Adrenal gland (tissue), 19 donors: Measurements from ENCODE around the gene LRRC25. TPM values are rescaled to one million over a fixed set of nuclear protein-coding genes. Genes with fewer than 3 reads are reported as not detected.

Experiments used
- DNase-seq, 7 donors: peaks; one replicate each; pipeline ENCODE4 v3.0.0-alpha.2; 2019 to 2020
- H3K27ac ChIP-seq, 5 donors: fragments of 200-600 bp; sonication (generic) in 4 of 5; 1 replicate in 3 of 5; 2 replicates in 2 of 5; pipeline versions ENCODE4 v1.5.1 to v1.8.0; 2016 to 2020; ENCODE audit warnings: mild to moderate bottlenecking in 1 of 5
- H3K27me3 ChIP-seq: fragments of 200-600 bp; 2 replicates; pipeline ENCODE4 v1.8.0; 2021
- H3K36me3 ChIP-seq, 2 donors: fragments of 200-600 bp; replicated peaks in 1 of 2; 1 replicate in 1 of 2; 2 replicates in 1 of 2; pipeline versions ENCODE4 v1.5.1 to v1.8.0; 2018 to 2022
- H3K4me1 ChIP-seq, 2 donors: fragments of 200-600 bp; replicated peaks in 1 of 2; 1 replicate in 1 of 2; 2 replicates in 1 of 2; pipeline versions ENCODE4 v1.5.1 to v1.8.0; 2018 to 2021
- H3K4me3 ChIP-seq, 4 donors: fragments of 200-600 bp; sonication (generic) in 3 of 4; one replicate each; pipeline ENCODE4 v1.5.1; 2016 to 2018
- H3K9me3 ChIP-seq, 3 donors: fragments of 200-600 bp; sonication (generic) in 1 of 3; replicated peaks in 1 of 3; 1 replicate in 2 of 3; 2 replicates in 1 of 3; pipeline versions ENCODE4 v1.5.1 to v1.8.0; 2016 to 2021
- CTCF ChIP-seq, 6 experiments: fragments of 450-650 bp in 4 of 6; fragments of 200-600 bp in 2 of 6; sonication (generic) in 1 of 6; IDR thresholded peaks; 1 replicate in 5 of 6; 2 replicates in 1 of 6; pipeline versions ENCODE4 v1.5.1 to v1.8.0; 2016 to 2021; ENCODE audit warnings: antibody characterized with exemption in 6 of 6, mild to moderate bottlenecking in 2 of 6, moderate library complexity in 1 of 6
- POLR2A ChIP-seq, 2 donors: fragments of 450-650 bp; IDR thresholded peaks; one replicate each; pipeline ENCODE4 v1.6.1; 2017; ENCODE audit warnings: antibody characterized with exemption in 2 of 2, mild to moderate bottlenecking in 2 of 2, moderate library complexity in 1 of 2
- WGBS, 4 donors: extraction: QIAGEN DNeasy Blood & Tissue Kit in 2 of 4; methylation state at CpG; one replicate each; pipeline versions ENCODE4 v1.1.5 to v1.1.7; 2013 to 2017; 5-methylcytosine and 5-hydroxymethylcytosine counted together
- intact Hi-C, 2 donors: fragments of 100-400 bp; cut with DNase I; formaldehyde crosslinking; loops; one replicate each; pipeline versions ENCODE4 v1.14.1 to v1.15.0; 2022 to 2023
- long read RNA-seq, 10 donors: library from polyadenylated mRNA in 3 of 10; unstranded in 2 of 10; stranded (forward) in 1 of 10; transcript quantifications; one replicate each; pipeline ENCODE4 v2.0.0 and lab custom pipeline, GENCODE V29; 2021 to 2026
- polyA plus RNA-seq, 3 donors: library from polyadenylated mRNA; stranded (reverse); fragments of 200-250 nt in 2 of 3; fragments of 350-450 nt in 1 of 3; fragmentation: Illumina TruSeq in 1 of 3; extraction: RNeasy Lipid Tissue Mini Kit (QIAGEN cat#74804) in 1 of 3; gene quantifications; one replicate each; pipeline ENCODE4 v1.2.3, GENCODE V29; 2013 to 2014
- total RNA-seq, 9 donors: library from RNA; depleted of rRNA in 4 of 9; stranded (reverse); fragments of >200 nt in 4 of 9; fragments of 120-200 nt in 1 of 9; fragmentation: NEBNext Ultra II Directional in 1 of 9; extraction: Animal tissue kit (Norgen Biotek cat#: 25700) in 1 of 9; gene quantifications; one replicate each; pipeline versions ENCODE4 v1.1.0 to v1.2.4, GENCODE V29; 2013 to 2023
- donor health status: healthy with polysubstance abuse.
- donor health status: Bipolar disorder and iron deficiency.
- donor health status: DM: yes; HTN: yes; CAD: no.
- donor health status: DM: no; HTN: no; CAD: no.
- donor health status: DM: no; HTN: no; CAD: no.
- donor health status: DM: yes; HTN: yes; CAD: no.

Gene LRRC25
- total RNA-seq (10 to 100 TPM in 7 of 9 donors, 1 to 10 TPM in 2; 1.5 to 38.2 (median 21.6) TPM), polyA plus RNA-seq (10 to 100 TPM in 1 of 3 donors, 1 to 10 TPM in 2; 5.1 to 18.4 (median 8.5) TPM)
- long read RNA-seq, donor 1, partial matches to known transcripts: 0 of 1 reads
- long read RNA-seq, donor 1, other reads (novel, unspliced or antisense): 0 of 1 reads
- long read RNA-seq, donor 2, transcript LRRC25-201 (2 exons, 2,415 nt): major isoform, 5 of 6 reads
- long read RNA-seq, donor 2, partial matches to known transcripts: 0 of 6 reads
- long read RNA-seq, donor 2, other reads (novel, unspliced or antisense): 0 of 6 reads
- long read RNA-seq, donor 3, partial matches to known transcripts: 0 of 2 reads
- long read RNA-seq, donor 3, other reads (novel, unspliced or antisense): 0 of 2 reads
- long read RNA-seq, donor 4, transcript LRRC25-201 (2 exons, 2,415 nt): major isoform, 14 of 19 reads
- long read RNA-seq, donor 4, partial matches to known transcripts: 0 of 19 reads
- long read RNA-seq, donor 4, other reads (novel, unspliced or antisense): 2 of 19 reads
- long read RNA-seq, donor 5, transcript LRRC25-201 (2 exons, 2,415 nt): major isoform, 33 of 52 reads
- long read RNA-seq, donor 5, transcript LRRC25-202 (3 exons, 1,924 nt): minor isoform, 15 of 52 reads
- long read RNA-seq, donor 5, partial matches to known transcripts: 2 of 52 reads
- long read RNA-seq, donor 5, other reads (novel, unspliced or antisense): 2 of 52 reads
- long read RNA-seq, donor 6, transcript LRRC25-201 (2 exons, 2,415 nt): major isoform, 7 of 11 reads
- long read RNA-seq, donor 6, partial matches to known transcripts: 0 of 11 reads
- long read RNA-seq, donor 6, other reads (novel, unspliced or antisense): 2 of 11 reads
- long read RNA-seq, donor 7: 0 reads
- long read RNA-seq, donor 8, transcript LRRC25-201 (2 exons, 2,415 nt): major isoform, 5 of 5 reads
- long read RNA-seq, donor 8, partial matches to known transcripts: 0 of 5 reads
- long read RNA-seq, donor 8, other reads (novel, unspliced or antisense): 0 of 5 reads
- long read RNA-seq, donor 9: 0 reads
- long read RNA-seq, donor 10, partial matches to known transcripts: 0 of 1 reads
- long read RNA-seq, donor 10, other reads (novel, unspliced or antisense): 0 of 1 reads

- H3K4me3 ChIP-seq: peak within 1 kb of the TSS in 1 of 4 donors; percentile 36
- no peaks in the 10 kb centered on the region for H3K27me3 ChIP-seq
- TF ChIP-seq CTCF (IDR thresholded peaks at IDR 0.05) (no peak), POLR2A (IDR thresholded peaks at IDR 0.05) (peak in 1 of 2 donors; percentile 20)
- H3K4me1 ChIP-seq: peaks cover 9 to 24% of the 10 kb centered on the region in 2 donors
- peak within 1 kb of the TSS; percentile 2 to 89 (median 59) for H3K27ac ChIP-seq
- H3K9me3 ChIP-seq: no peaks in the 10 kb centered on the region
- peak in 4 of 7 donors; percentile 65 to 74 (median 68) for DNase-seq
- WGBS, 4 donors: 22 to 51% (median 25%) methylated on average over 6 to 33 of the region's 33 CpGs
- intact Hi-C loops: no loop called here
- H3K36me3 ChIP-seq: no peaks in the 10 kb centered on the region
Observed at GRCh38 chr19:18397242-18398202, at the start of gene LRRC25. LRRC25 (minus strand) TSS chr19:18397622; CDS start chr19:18396963, 659 bp downstream.

GRCh38 chr19:18446811-18447359 lies 49.5 kb upstream of the LRRC25 start:
- DNase-seq: no peak
- TF ChIP-seq POLR2A (IDR thresholded peaks at IDR 0.05) (no peak), CTCF (IDR thresholded peaks at IDR 0.05) (no peak)
- no peaks in the 10 kb centered on the region for H3K27me3 ChIP-seq
- no peaks in the 10 kb centered on the region for H3K9me3 ChIP-seq
- no peak overlapping the region for H3K4me3 ChIP-seq
- no peak overlapping the region for H3K27ac ChIP-seq
- intact Hi-C loops: loop anchor here in 1 of 2 donors (10.0 kb wide), 1 partner anchor 228 kb away; no protein-coding TSS in a partner anchor
- peaks cover 0 to 76% of the 10 kb centered on the region in 2 donors for H3K36me3 ChIP-seq
- 80 to 94% (median 92%) methylated on average over 7 to 12 of the region's 12 CpGs for WGBS, 4 donors
- peaks cover 0 to 4% of the 10 kb centered on the region in 2 donors for H3K4me1 ChIP-seq

- H3K4me3 ChIP-seq: no peak overlapping the region
- no peak for TF ChIP-seq POLR2A (IDR thresholded peaks at IDR 0.05)
- TF ChIP-seq CTCF (IDR thresholded peaks at IDR 0.05): no peak
- H3K36me3 ChIP-seq: peaks cover 0 to 70% of the 10 kb centered on the region in 2 donors
- no peak for DNase-seq
- H3K27ac ChIP-seq: no peak overlapping the region
- H3K9me3 ChIP-seq: no peaks in the 10 kb centered on the region
- 80 to 95% (median 91%) methylated on average over 11 to 34 of the region's 34 CpGs for WGBS, 4 donors
- H3K27me3 ChIP-seq: no peaks in the 10 kb centered on the region
- intact Hi-C loops: loop anchor here in 1 of 2 donors (10.0 kb wide), 1 partner anchor 229 kb away; no protein-coding TSS in a partner anchor
- H3K4me1 ChIP-seq: peaks cover 0 to 3% of the 10 kb centered on the region in 2 donors
Observed at GRCh38 chr19:18446145-18446810, 48.9 kb upstream of the LRRC25 start.
